ENCODE measurements around the gene CELF3. TPM values are rescaled to one million over a fixed set of nuclear protein-coding genes. Genes with fewer than 3 reads are reported as not detected.
"Not testable (repeated sequence)": the region's sequence is repeated elsewhere in the genome, so short reads cannot be mapped to it uniquely, and the experiment has no call there.

The CELF3 gene
- total RNA-seq, 1 donor from 2014 or later: 0.17 TPM

- Histone ChIP-seq H3K4me2 (no peak overlapping the region), H3K27me3 (no peaks in the 10 kb centered on the region), H3K9ac (no peak overlapping the region), H3K79me2 (ENCODE audit: low read depth) (peaks cover 6% of the 10 kb centered on the region), H3K36me3 (peaks cover 21% of the 10 kb centered on the region), H3F3A (ENCODE audit: low read depth) (peaks cover 3% of the 10 kb centered on the region), H2AFZ (replicated peaks) (no peak overlapping the region), H3K9me3 (ENCODE audit: low read depth) (no peaks in the 10 kb centered on the region), H4K20me1 (ENCODE audit: low read depth) (peaks cover 3% of the 10 kb centered on the region), H3K27ac (no peak overlapping the region), H3K4me3 (no peak overlapping the region), H3K4me1 (no peaks in the 10 kb centered on the region)
- peaks cover 34% of the 10 kb centered on the region for H3K36me3 Mint-ChIP-seq
- no peak for DNase-seq (ENCODE audit: low spot score)
- no peak overlapping the region for H3K27ac Mint-ChIP-seq
- no peaks in the 10 kb centered on the region for H3K4me1 Mint-ChIP-seq
- TF ChIP-seq EZH2 (IDR thresholded peaks at IDR 0.05) (no peak), EZH2phosphoT487 (IDR thresholded peaks at IDR 0.05) (no peak), CTCF (IDR thresholded peaks at IDR 0.05) (no peak)
- H3K9me3 Mint-ChIP-seq: peaks cover 16% of the 10 kb centered on the region
- no peak overlapping the region for H3K4me3 Mint-ChIP-seq
- no peaks in the 10 kb centered on the region for H3K27me3 Mint-ChIP-seq (ENCODE audit: insufficient read depth, low read depth)
Observed at GRCh38 chr1:151673407-151673806, 43.2 kb downstream of the CELF3 start.

DNA sequence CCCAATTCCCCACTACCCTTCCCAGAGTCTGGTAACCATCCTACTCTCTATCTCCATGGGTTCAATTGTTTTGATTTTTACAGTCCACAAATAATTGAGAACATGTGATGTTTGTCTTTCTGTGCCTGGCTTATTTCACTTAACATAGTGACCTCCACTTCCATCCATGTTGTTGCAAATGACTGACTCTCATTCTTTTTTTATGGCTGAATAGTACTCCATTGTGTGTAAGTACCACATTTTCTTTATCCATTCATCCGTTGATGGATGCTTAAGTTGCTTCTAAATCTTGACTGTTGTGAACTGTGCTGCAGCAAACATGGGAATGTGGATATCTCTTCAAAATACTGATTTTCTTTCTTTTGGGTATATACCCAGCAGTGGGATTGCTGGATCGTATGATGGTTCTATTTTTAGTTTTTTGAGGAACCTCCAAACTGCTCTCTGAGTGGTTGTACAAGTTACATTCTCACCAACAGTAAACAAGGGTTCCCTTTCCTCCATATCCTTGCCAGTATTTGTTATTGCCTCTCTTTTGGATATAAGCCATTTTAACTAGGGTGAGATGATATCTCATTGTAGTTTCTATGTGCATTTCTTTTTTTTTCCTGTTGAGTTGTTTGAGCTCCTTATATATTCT, 46.4 kb downstream of the CELF3 start:
- not testable (repeated sequence) for H3K27ac Mint-ChIP-seq; H4K20me1 ChIP-seq (ENCODE audit: low read depth); H3K4me2 ChIP-seq; DNase-seq (ENCODE audit: low spot score); H2AFZ ChIP-seq (replicated peaks); H3K9me3 ChIP-seq (ENCODE audit: low read depth); H3K27me3 Mint-ChIP-seq (ENCODE audit: insufficient read depth, low read depth); H3K9ac ChIP-seq; H3K4me3 ChIP-seq; H3K79me2 ChIP-seq (ENCODE audit: low read depth); H3K4me1 ChIP-seq; H3K27me3 ChIP-seq; H3K27ac ChIP-seq; H3K4me1 Mint-ChIP-seq; H3K4me3 Mint-ChIP-seq; H3F3A ChIP-seq (ENCODE audit: low read depth)
- peaks cover 16% of the 10 kb centered on the region for H3K9me3 Mint-ChIP-seq
- H3K36me3 Mint-ChIP-seq: peaks cover 41% of the 10 kb centered on the region
- peaks cover 18% of the 10 kb centered on the region for H3K36me3 ChIP-seq

DNA sequence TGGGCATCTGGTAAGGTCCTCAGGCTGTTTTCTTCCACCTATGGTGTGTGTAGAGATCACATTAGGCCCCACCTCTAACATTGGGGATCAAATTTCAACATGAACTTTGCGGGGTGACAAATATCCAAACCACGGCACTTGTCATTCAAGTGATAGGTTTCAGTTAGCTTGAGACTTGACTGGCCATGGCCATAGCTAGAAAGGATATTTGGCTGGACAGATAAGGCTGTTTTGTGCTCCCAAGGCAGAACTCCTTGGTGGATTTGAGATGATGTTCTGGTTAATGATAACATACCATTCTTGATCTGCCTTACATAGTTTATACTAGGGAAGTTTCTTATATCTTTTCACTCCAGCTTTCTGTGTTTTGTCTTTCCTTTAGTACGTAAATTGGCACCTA, 48.5 kb downstream of the CELF3 start:
- Histone ChIP-seq H3K27me3 (no peaks in the 10 kb centered on the region), H3K36me3 (peaks cover 22% of the 10 kb centered on the region), H3K9ac (no peak overlapping the region), H3K9me3 (ENCODE audit: low read depth) (no peaks in the 10 kb centered on the region), H3F3A (ENCODE audit: low read depth) (peaks cover 3% of the 10 kb centered on the region), H3K4me3 (no peak overlapping the region), H3K4me1 (no peaks in the 10 kb centered on the region), H3K4me2 (no peak overlapping the region), H2AFZ (replicated peaks) (no peak overlapping the region), H3K27ac (no peak overlapping the region), H4K20me1 (ENCODE audit: low read depth) (no peaks in the 10 kb centered on the region), H3K79me2 (ENCODE audit: low read depth) (peaks cover 2% of the 10 kb centered on the region)
- TF ChIP-seq EZH2 (IDR thresholded peaks at IDR 0.05) (no peak), EZH2phosphoT487 (IDR thresholded peaks at IDR 0.05) (no peak)
- no peak for DNase-seq (ENCODE audit: low spot score)
- Mint-ChIP-seq H3K36me3 (peaks cover 40% of the 10 kb centered on the region), H3K4me1 (no peaks in the 10 kb centered on the region), H3K9me3 (peaks cover 16% of the 10 kb centered on the region), H3K27ac (no peak overlapping the region), H3K27me3 (ENCODE audit: insufficient read depth, low read depth) (no peaks in the 10 kb centered on the region), H3K4me3 (no peak overlapping the region)

GRCh38 chr1:151661751-151662150, 54.9 kb downstream of the CELF3 start:
- H3K27ac ChIP-seq: no peak overlapping the region
- no peak for DNase-seq (ENCODE audit: low spot score)
- H3K9me3 ChIP-seq (ENCODE audit: low read depth): no peaks in the 10 kb centered on the region
- peaks cover 6% of the 10 kb centered on the region for H3K79me2 ChIP-seq (ENCODE audit: low read depth)
- no peaks in the 10 kb centered on the region for H4K20me1 ChIP-seq (ENCODE audit: low read depth)
- Mint-ChIP-seq H3K27me3 (ENCODE audit: insufficient read depth, low read depth) (no peaks in the 10 kb centered on the region), H3K27ac (no peak overlapping the region), H3K9me3 (no peaks in the 10 kb centered on the region), H3K4me3 (no peak overlapping the region), H3K4me1 (no peaks in the 10 kb centered on the region), H3K36me3 (peaks cover 21% of the 10 kb centered on the region)
- no peak overlapping the region for H3K4me3 ChIP-seq
- no peaks in the 10 kb centered on the region for H3K4me1 ChIP-seq
- H3K27me3 ChIP-seq: no peaks in the 10 kb centered on the region
- H3K9ac ChIP-seq: no peak overlapping the region
- no peak overlapping the region for H2AFZ ChIP-seq (replicated peaks)
- no peak overlapping the region for H3K4me2 ChIP-seq
- TF ChIP-seq CTCF (IDR thresholded peaks at IDR 0.05): no peak
- peaks cover 19% of the 10 kb centered on the region for H3K36me3 ChIP-seq
- H3F3A ChIP-seq (ENCODE audit: low read depth): no peaks in the 10 kb centered on the region
